NOMO-1 (cell line): Measurements from ENCODE around the gene LTBP1.
"Not testable (repeated sequence)": the region's sequence is repeated elsewhere in the genome, so short reads cannot be mapped to it uniquely, and the experiment has no call there.

Experiments
- DNase-seq, 2 experiments: peaks; one replicate each; lab custom pipeline; 2025; ENCODE audit not compliant: unreplicated experiment in 2 of 2; lab: John Stamatoyannopoulos, UW

The LTBP1 gene

DNA sequence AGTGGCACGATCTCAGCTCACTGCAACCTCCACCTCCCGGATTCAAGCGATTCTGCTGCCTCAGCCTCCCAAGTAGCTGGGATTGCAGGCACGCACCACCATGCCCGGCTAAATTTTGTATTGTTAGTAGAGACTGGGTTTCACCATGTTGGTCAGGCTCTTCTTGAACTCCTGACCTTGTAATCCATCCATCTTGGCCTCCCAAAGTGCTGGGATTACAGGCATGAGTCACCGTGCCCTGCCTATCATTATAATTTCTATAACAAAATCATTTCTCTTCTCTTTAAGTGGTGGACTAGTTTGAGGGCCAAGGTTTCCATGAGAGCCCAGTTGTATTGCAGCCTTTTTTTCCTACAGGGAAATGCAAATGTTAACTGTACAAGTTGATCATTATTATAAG, 442.9 kb downstream of the LTBP1 start:
- DNase-seq: not testable (repeated sequence)

GRCh38 chr2:33391529-33392255, 444.9 kb downstream of the LTBP1 start:
- DNase-seq: no peak

DNA sequence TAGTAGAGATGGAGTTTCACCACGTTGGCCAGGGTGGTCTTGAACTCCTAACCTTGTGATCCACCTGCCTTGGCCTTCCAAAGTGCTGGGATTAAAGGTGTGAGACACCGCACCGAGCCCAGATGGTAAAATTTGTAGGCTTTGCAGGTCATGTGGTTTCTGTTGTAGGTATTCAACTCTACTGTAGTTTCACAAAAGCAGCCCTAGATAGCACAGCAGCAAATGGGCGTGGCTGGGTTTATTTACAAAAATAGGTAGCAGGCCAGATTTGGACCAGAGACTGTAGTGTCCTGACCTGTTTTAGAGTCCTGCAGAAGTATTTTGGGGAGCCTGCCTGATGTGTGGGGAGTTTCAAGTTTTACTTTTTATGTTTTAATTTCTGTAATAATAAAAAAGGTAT, 445.6 kb downstream of the LTBP1 start:
- DNase-seq: no peak

GRCh38 chr2:33395034-33395433, 448.3 kb downstream of the LTBP1 start:
- no peak for DNase-seq

DNA sequence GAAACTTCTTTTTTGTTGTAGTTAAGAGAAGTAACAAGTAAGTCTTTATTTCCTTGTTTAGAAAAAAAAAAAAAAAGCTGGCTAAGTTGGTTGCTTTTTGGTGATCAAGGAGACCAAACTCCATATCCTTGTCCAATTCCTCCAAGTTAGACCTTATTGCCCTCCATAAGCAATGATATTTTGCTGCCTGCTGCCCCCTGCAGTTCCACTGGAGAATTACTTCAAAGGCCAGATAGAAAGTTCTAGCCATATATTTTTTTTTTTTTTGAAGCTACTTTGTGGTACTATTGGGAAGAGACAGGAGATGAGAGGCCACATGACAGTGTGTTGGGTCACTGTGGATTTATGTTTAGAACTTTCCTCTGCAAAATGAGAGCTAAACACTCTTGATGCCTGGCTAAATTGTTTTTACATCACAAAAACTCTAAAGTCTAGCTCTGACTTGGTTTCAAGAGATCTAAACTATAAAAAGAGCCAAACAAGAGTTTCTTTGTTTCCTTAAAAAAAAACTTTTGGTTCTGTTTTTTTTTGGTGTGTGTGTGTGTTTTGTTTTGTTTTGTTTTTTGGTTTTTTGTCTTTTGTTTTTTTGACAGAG, 449.0 kb downstream of the LTBP1 start:
- peak in 1 of 2 experiments; percentile 49 for DNase-seq

GRCh38 chr2:33404321-33404720, 457.6 kb downstream of the LTBP1 start:
- DNase-seq: no peak

DNA sequence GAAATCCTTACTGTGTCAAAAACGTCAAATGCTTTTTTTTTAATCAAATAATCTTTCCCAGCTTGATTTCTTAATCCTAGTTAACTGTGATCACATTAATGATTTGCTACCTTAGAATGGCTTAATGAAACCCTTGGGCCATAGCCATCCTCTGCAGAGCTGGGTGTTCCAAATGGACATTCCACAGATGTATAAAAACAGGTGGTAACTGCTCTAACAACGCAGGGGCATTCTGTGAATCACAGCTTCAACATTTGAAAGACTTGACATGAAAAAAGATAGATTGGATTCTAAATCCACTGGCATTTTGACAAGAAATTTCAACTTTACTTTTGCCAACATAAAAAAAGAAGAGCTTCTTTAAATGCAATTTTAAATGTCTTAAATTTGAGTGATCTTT, 459.9 kb downstream of the LTBP1 start:
- no peak for DNase-seq

DNA sequence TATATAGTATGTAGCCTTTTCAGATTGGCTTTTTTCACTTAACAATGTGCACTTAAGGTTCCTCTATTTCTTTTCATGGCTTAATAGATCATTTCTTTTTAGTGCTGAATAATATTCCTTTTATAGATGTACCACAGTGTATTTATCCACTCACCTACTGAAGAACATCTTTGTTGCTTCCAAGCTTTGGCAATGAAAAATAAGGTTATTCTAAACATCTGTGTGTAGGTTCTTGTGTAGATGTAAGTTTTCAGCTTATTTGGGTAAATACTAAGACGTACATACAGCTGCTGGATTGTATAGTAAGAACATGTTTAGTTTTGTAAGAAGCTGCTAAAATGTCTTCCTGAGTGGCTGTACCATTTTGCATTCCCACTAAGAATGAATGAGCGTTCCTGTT, 461.4 kb downstream of the LTBP1 start:
- DNase-seq: no peak

GRCh38 chr2:33409417-33409955, 462.7 kb downstream of the LTBP1 start:
- DNase-seq: no peak

- no peak for DNase-seq
These were observed 465.0 kb downstream of the LTBP1 start for GRCh38 chr2:33411765-33412164.

DNA sequence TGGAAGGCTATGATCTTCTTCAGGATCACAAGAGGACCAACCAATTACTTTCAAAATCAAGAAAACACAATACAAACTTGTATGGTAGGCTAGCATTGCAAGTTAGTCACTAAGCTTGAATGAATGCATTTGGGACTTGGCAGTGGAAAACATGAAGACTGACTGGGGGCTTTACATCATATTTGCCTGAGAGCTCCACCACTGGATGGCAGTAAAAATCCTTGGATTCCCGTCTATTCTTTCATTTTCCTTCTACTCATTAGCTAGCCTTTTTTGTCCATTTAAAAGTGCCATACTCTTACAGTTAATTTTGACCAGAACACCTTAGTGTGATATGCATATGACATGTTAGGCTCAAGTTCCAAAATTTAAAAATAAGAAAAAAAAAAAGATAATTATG, 466.2 kb downstream of the LTBP1 start:
- no peak for DNase-seq

DNA sequence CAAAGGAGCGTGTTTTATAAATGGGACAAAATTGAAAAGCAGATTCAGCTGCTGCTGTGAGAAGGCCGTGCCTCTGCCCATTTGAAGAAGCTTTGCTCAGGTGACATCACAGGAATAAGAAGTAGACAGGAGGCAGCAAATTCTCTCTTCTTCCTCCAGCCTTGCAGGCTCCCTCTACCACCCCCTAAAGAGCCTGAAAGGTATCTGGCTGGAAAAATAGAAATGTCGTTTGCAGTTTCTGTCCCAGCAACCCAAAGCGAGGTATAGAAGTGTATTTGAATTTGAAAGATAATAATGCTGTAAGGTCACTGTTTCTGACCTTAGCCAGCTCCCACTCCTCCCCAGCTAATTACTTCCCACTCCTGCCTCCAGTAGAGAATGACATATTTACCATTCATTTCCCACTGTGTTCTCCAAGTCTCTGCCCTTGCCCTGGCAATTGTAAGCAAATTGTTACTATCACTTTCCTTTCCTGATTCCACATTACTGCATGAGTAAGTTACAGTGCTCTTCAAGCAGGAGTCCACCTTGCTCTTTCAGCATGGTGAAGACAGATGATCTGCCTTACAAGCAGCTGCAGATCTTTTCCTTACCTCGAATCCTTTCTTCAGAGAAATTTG, 472.9 kb downstream of the LTBP1 start:
- no peak for DNase-seq

GRCh38 chr2:33420726-33421125, 474.0 kb downstream of the LTBP1 start:
- no peak for DNase-seq

DNA sequence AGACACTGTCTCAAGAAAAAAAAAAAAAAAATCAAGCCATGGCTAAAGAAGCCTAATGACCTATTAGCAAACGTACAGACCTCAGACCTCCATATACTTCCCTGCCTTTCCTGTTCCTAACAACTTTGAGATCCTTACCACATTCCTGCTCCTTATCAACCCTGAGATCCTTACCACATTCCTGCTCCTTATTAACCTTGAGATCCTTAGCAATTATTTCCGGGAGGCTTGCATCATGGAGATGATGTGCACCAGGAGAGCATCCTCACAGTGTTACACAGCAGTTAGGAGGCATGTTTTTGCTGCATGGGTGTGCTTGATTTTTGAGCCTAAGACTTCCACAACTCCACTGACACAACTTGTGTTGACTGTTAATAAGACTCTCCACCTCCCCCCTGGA, 475.1 kb downstream of the LTBP1 start:
- DNase-seq: no peak

DNA sequence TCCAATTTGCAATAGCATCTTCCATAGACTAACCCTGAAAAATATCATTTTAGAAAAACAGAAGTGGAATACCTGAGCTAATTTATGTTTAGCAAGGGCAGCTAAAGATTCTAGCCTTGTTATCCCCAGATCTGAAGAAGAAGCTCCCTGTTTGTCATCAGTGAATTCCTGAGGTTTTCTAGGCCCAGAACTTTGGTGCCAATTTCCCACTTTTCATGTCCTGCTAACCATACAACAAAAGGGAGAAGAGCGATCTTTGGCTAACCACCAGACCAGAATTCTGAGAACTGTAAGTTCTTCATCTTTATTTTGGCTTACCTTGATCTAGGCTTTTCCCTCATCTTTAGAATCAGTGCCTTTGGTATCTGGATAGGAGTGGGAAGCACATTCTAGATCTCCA, 478.4 kb downstream of the LTBP1 start:
- no peak for DNase-seq

DNA sequence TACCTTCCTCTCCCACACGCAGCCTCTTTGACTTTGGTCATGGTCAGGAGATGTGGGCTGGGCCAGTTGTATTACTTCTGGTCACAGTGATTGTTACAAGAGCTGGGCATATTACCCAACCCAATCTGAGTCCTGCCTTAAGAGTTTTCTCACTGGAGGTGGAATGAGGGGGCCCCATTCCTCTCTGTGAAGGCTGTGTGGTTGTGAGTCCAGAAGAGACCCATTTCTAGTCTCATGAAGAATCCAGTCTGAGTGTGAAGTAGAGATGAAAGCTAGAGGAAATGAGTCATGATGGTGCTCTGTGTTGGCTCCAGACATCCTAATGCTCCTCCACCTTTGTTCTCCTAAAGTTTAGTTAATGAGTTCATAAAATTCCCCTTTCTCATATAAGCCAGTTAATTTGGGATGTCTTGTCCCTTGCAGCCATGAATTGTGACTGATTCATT, 478.9 kb downstream of the LTBP1 start:
- no peak for DNase-seq

- no peak for DNase-seq
These were observed 480.0 kb downstream of the LTBP1 start for GRCh38 chr2:33426666-33427231.

- no peak for DNase-seq
These were observed 483.3 kb downstream of the LTBP1 start for GRCh38 chr2:33430077-33430476.

GRCh38 chr2:33430856-33431255, 484.1 kb downstream of the LTBP1 start:
- no peak for DNase-seq

GRCh38 chr2:33432871-33433270, 486.1 kb downstream of the LTBP1 start:
- DNase-seq: no peak
